ENCODE data around the gene GOLIM4.

Gene GOLIM4

GRCh38 chr3:168003911-168004310, 91.8 kb downstream of the GOLIM4 start:
- TF ChIP-seq CTCF (IDR thresholded peaks at IDR 0.05), result no peak

- TF ChIP-seq CTCF (IDR thresholded peaks at IDR 0.05), result no peak
Measured at GRCh38 chr3:168002786-168003368, 92.8 kb downstream of the GOLIM4 start.

- TF ChIP-seq CTCF (IDR thresholded peaks at IDR 0.05), result no peak
Measured at GRCh38 chr3:168001244-168001643, 94.5 kb downstream of the GOLIM4 start.

GRCh38 chr3:167998253-167998652, 97.5 kb downstream of the GOLIM4 start:
- no peak for TF ChIP-seq CTCF (IDR thresholded peaks at IDR 0.05)

GRCh38 chr3:167996514-167996913, 99.2 kb downstream of the GOLIM4 start:
- no peak for TF ChIP-seq CTCF (IDR thresholded peaks at IDR 0.05)

- TF ChIP-seq CTCF (IDR thresholded peaks at IDR 0.05), result no peak
Measured at GRCh38 chr3:167992381-167992780, 103.3 kb downstream of the GOLIM4 start.

GRCh38 chr3:167991213-167991612, 104.5 kb downstream of the GOLIM4 start:
- no peak for TF ChIP-seq CTCF (IDR thresholded peaks at IDR 0.05)

- no peak for TF ChIP-seq CTCF (IDR thresholded peaks at IDR 0.05)
Measured at GRCh38 chr3:167989999-167990398, 105.7 kb downstream of the GOLIM4 start.
